AG09309 (cell line): ENCODE measurements around the gene DBF4.
"Not testable (repeated sequence)": the region's sequence is repeated elsewhere in the genome, so short reads cannot be mapped to it uniquely, and the experiment has no call there.

Experiments
- DNase-seq: peaks from one replicate; pipeline ENCODE4 v3.0.0-alpha.2; 2010; ENCODE audit warnings: low read depth
- H3K4me3 ChIP-seq: 2 replicates; pipeline ENCODE4 v1.5.1; 2011; ENCODE audit warnings: mild to moderate bottlenecking, low read depth, low read length, moderate library complexity; ENCODE audit not compliant: control insufficient read depth
- CTCF ChIP-seq: IDR thresholded peaks from 2 replicates; pipeline ENCODE4 v1.5.1; 2011; ENCODE audit warnings: mild to moderate bottlenecking, low read depth, low read length, inconsistent platforms; ENCODE audit not compliant: insufficient read depth, control insufficient read depth; ENCODE audit errors: missing control alignments

The DBF4 gene

GRCh38 chr7:87885018-87885417 is 8.7 kb downstream of the DBF4 start:
- no peak for TF ChIP-seq CTCF
- no peak overlapping the region for H3K4me3 ChIP-seq
- DNase-seq = no peak

GRCh38 chr7:87886875-87887274 is 10.6 kb downstream of the DBF4 start:
- peak; percentile 28 for DNase-seq
- TF ChIP-seq CTCF = peak; percentile 15
- no peak overlapping the region for H3K4me3 ChIP-seq

GRCh38 chr7:87895363-87895762 is 19.1 kb downstream of the DBF4 start:
- no peak for TF ChIP-seq CTCF
- no peak for DNase-seq

GRCh38 chr7:87899255-87899654 is 23.0 kb downstream of the DBF4 start:
- no peak for TF ChIP-seq CTCF
- H3K4me3 ChIP-seq = no peak overlapping the region
- no peak for DNase-seq

More at GRCh38 chr7:87895363-87895762, 19.1 kb downstream of the DBF4 start:
- no peak overlapping the region for H3K4me3 ChIP-seq

- DNase-seq, H3K4me3 ChIP-seq: not testable (repeated sequence)
Observed at GRCh38 chr7:87907136-87907906, 31.0 kb downstream of the DBF4 start.

GRCh38 chr7:87908814-87909213 is 32.5 kb downstream of the DBF4 start:
- DNase-seq, H3K4me3 ChIP-seq: not testable (repeated sequence)

GRCh38 chr7:87912121-87912520 is 35.8 kb downstream of the DBF4 start:
- TF ChIP-seq CTCF = no peak
- DNase-seq = no peak
- no peak overlapping the region for H3K4me3 ChIP-seq

GRCh38 chr7:87918740-87919139 is 42.4 kb downstream of the DBF4 start:
- no peak for TF ChIP-seq CTCF
- DNase-seq = no peak
- no peak overlapping the region for H3K4me3 ChIP-seq
